Measurements from ENCODE around the gene QPCT.

The QPCT gene

DNA sequence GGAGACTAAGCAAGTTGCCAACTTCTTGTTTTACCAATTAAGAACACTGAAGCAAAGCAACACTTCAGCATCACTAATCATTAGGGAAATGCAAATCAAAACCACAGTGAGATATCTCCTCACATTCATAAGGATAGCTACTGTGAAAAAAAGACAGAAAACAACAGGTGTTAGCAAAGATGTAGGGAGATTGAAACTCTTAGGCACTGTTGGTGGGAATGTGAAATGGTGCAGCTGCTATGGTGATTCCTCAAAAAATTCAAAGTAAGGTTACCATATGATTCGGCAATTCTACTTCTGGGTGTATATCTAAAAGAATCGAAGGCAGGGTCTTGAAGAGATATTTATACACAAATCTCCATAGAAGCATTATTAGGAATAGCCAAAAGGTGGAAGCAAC lies 11.2 kb upstream of the QPCT start:
- TF ChIP-seq, protein P1, sequence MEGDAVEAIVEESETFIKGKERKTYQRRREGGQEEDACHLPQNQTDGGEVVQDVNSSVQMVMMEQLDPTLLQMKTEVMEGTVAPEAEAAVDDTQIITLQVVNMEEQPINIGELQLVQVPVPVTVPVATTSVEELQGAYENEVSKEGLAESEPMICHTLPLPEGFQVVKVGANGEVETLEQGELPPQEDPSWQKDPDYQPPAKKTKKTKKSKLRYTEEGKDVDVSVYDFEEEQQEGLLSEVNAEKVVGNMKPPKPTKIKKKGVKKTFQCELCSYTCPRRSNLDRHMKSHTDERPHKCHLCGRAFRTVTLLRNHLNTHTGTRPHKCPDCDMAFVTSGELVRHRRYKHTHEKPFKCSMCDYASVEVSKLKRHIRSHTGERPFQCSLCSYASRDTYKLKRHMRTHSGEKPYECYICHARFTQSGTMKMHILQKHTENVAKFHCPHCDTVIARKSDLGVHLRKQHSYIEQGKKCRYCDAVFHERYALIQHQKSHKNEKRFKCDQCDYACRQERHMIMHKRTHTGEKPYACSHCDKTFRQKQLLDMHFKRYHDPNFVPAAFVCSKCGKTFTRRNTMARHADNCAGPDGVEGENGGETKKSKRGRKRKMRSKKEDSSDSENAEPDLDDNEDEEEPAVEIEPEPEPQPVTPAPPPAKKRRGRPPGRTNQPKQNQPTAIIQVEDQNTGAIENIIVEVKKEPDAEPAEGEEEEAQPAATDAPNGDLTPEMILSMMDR (conservative IDR thresholded peaks at IDR 0.05; ENCODE audit: low read depth, low read length), result no peak
- H3K4me3 ChIP-seq (ENCODE audit: low read length), result no peak overlapping the region
- DNase-seq (ENCODE audit: low read depth), result no peak

DNA sequence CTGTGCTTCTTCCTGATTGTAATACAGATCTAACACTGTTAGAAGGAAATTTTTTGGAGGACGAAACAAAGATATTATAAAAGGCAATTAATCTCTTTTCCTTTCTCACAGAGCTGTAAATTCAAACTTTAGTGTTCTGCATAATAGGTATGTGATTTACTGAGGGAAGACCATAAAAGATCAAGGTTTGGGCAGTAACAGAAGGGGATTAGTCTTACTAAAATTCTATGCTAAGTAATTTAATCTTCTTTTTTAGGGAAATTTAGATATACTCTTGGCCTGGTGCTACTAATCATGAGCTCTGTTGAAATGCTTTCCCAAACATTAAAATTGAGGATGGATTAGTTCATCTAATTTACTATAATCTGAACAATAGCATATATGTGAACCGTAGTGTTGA lies 8.8 kb upstream of the QPCT start:
- H3K4me3 ChIP-seq (ENCODE audit: low read length), result no peak overlapping the region
- no peak for DNase-seq (ENCODE audit: low read depth)
- TF ChIP-seq, protein P1 (conservative IDR thresholded peaks at IDR 0.05; ENCODE audit: low read depth, low read length), result no peak

DNA sequence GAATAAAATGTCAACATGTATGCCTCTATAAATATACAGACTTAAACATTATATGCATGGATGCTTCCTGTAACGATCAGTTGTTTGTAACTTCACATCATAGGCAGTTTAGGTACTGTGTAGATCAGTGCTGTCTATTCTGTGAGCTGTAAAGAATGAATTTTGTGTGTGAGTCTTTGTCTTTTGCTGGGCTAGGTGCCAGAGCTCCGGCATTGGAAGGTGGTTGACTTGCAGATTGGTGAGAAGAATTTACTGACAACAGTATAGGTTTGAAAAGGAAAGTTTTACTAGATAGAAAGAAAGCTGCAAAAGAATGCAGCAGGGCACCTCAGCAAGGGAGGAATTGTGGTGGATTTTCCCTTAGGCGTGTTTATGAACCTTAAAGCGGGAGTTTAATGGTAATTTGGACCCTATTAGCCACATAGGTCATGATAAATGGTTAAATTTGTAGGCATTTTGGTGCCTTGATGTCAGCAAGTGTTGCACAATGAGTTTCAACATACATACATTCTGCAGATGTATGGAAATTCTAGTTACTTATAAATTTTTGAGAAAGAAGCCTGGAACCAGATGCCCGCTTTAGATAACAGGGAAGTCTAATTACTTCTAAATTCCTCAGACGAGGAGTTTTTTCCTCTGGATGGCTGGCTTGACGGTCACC lies 6.7 kb upstream of the QPCT start:
- TF ChIP-seq, protein P1 (conservative IDR thresholded peaks at IDR 0.05; ENCODE audit: low read depth, low read length), result no peak
- DNase-seq (ENCODE audit: low read depth), result no peak
- no peak overlapping the region for H3K4me3 ChIP-seq (ENCODE audit: low read length)

DNA sequence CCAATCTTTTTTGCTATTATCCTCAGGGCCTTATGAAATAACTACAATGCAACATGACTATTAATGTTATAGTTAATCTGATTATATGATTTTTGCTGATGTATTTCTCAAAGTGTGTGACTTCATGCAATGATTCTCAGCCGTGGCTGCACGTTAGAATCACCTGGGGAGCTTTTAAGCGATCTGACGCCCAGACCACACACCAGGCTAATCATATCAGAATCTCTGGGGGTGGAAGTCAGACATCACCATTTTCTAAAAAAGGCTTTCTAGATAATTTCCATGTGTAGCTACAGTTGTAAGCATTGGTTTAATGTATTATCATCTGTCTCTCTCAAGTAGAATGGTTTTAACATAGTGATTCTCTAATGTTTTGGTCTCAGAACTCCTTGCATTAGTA lies 5.5 kb upstream of the QPCT start:
- H3K4me3 ChIP-seq (ENCODE audit: low read length), result no peak overlapping the region
- DNase-seq (ENCODE audit: low read depth), result no peak
- TF ChIP-seq, protein P1 (conservative IDR thresholded peaks at IDR 0.05; ENCODE audit: low read depth, low read length), result no peak

DNA sequence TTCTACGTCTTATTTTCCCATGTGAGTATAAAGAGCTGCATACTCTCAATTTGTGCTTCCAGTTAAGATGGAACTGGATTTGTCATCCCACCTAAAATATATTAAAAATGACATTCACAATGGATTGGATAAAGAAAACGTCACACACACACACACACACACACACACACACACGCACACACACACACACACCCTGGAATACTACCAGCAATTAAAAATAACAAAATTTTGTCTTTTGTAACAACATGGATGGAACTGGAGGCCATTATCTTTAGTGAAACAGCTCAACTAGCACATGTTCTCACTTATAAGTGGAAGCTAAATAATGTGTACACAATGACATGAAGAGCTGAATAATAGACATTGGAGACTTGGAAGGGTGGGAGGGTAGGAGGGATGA lies 3.8 kb upstream of the QPCT start:
- TF ChIP-seq, protein P1 (conservative IDR thresholded peaks at IDR 0.05; ENCODE audit: low read depth, low read length), result no peak
- DNase-seq (ENCODE audit: low read depth), result no peak
- no peak overlapping the region for H3K4me3 ChIP-seq (ENCODE audit: low read length)

DNA sequence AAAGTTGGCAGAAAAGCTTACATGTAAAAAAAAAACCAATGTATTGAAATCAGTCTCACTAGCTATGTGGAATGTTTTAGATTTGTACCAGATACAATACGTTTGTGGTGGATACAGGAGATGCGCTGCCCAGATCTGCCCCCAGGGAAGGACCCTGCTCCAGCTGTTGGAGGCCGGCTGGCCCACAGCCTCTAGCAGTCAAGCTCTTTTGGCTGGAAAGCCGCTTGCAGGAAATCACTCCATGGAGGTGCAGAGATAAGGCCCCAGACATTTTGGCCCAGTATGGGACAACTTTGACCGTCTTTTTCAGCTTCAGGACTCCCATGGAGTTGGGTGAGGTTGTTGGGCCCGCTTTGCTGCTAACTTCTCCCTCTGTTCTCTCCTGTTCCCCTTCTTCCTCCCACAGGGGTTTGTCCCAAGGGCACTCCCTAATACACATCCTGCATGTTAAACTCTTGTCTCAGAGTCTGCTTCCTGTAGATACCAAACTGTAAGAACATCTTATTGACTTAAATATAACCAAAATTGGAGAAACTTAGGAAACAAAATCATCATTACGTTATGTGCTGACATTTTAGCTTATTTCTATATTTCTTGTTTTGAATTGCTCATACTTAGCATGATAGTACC lies 1.7 kb upstream of the QPCT start:
- H3K4me3 ChIP-seq (ENCODE audit: low read length), result no peak overlapping the region
- DNase-seq (ENCODE audit: low read depth), result no peak
- TF ChIP-seq, protein P1 (conservative IDR thresholded peaks at IDR 0.05; ENCODE audit: low read depth, low read length), result no peak

All from retinal pigment epithelial cell (primary cell).